ENCODE data around the gene SUMO1.
A peak's percentile ranks its signal among the peaks of the same experiment; 100 is the strongest.
"Not testable (repeated sequence)": the region's sequence is repeated elsewhere in the genome, so short reads cannot be mapped to it uniquely, and the experiment has no call there.

The SUMO1 gene

DNA sequence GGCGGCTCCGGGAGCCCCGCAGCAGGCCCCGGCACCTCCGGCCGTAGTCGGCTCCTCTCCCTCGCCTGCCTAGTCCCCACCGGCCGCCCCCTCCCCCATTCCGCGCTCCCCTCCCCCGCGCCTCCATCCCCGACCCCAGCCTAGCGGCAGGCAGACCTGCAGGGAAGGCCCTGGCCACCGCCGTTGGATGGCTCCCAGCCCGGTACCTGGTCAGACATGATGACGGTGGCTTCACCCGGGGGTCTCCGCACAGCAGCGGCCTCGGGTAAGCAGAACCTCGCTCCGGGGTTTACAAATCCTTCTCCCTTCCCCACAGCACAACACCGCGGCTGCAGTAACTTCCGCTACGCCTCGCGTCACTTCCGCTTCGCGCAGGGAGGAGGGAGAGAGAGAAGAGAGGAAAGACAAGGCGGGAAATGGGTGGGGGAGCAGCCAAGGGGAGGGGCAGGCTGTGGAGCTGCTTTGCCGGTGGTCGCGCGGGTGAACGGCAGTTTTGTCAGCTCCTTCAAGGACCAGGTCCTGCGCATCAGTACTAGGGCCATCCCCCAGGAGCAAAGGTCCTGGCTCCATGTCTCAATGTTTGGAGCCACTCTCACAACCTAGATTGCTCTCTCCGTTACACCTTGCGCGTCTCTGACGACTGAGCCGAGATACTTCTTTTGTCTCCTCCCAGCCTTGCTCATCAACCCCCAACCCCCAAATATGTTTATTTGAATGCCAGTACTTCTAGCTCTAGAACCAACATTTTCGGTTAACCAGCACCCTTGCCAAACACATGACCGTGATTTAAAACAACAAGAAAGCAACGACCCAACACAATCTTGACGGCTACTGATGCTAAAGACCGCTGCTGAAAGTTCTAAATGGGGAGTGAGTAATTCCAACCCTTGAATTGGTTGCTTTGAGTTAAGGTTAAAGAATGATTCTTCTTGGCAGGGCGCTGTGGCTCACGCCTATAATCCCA, at the start of gene SUMO1:
TSS of gene SUMO1 (minus strand) at position 364 of the 964 bp plus-strand sequence. CDS start at position 218, 146 bp downstream.
- peak; percentile 85 to 91 for DNase-seq

DNA sequence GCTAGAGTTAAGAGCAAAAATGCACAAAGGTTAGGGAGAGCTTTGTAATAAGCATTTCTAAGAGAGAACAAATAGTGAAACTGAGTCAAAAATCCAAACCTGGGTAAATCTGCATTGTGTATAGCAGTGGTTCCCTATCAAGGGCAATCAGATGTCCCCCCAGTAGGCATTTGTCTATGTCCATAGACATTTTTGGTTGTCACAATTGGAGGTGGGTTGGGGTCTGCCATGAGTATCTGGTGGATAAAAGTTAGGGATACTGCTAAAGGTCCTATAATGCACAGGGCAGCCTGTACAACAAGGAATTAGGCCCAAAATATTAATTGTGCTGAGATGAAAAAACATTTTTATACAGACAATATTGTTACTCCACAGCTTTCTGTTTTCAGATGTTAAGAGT, 48.2 kb upstream of the SUMO1 start:
- DNase-seq, result no peak

DNA sequence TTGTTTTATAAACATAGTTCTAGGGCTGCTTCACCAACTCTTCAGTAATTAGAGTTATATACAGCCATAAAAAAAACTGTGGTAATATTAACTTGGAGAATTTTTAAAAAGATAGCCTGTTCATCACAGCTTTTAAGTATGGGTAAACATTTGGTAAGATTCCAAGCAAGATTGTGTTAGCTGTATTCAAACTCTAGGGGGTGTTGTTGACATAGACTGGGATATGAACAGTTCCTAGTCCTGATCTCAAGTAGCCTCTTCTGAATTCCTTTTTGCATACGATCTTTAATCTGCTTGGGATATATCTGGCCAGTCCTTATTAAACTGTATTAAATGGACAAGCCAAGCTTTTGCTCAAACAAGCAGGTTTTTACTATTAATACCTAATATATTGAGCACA, 40.5 kb upstream of the SUMO1 start:
- DNase-seq, result no peak

DNA sequence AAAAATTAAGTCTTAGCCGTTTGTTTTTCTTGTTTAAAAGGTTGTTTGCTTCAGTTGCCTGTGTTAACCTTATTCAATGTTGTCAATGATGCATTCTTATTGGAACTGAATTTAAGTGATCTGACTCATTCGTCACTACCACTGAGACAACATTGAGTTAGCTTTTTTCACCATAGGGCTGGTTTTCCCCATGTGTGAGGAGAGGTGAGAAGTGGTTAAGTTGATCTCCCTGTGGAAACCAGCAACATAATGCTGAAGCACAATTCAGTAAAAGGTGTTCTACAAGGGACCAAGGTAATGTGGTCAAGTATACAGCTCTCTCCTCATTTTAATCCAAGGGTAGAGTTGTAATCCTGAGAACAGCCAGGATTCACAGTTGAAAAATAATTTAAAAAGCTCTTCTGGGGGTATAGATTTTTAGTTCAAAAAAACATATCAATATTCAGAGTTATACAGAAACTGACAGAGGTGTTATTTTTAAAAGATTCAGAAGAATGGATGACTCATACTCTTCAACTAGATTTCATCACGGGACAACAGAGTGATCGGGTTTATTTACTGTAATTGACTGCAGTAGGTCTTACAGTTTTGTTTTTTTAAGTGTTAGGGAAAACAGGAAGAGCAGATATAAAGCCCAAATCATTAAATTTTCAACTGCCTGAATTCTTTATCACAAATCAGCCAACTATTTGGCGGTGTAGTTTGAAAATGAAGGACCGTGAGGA, 39.8 kb upstream of the SUMO1 start:
- no peak for DNase-seq

DNA sequence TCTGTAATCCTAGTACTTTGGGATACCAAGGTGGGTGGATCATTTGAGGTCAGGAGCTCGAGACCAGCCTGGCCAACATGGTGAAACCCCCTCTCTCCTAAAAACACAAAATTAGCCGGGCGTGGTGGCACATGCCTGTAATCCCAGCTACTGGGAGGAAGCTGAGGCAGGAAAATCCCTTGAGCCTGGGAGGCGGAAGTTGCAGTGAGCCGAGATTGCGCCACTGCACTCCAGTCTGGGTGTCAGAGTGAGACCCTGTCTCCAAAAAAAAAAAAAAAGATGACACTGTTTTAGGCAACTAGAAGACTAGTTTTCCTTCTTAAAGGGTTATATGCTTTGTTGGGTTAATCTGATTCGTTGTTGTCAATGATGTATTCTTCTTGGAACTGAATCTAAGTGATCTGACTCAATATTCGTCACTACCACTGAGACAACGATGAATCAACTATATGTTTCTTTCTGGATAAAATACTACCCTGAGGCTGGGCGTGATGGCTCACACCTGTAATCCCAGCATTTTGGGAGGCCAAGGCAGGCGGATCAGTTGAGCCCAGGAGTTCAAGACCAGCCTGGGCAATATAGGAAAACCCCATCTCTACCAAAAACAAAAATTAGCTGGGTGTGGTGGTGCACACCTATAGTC, 37.8 kb upstream of the SUMO1 start:
- not testable (repeated sequence) for DNase-seq

DNA sequence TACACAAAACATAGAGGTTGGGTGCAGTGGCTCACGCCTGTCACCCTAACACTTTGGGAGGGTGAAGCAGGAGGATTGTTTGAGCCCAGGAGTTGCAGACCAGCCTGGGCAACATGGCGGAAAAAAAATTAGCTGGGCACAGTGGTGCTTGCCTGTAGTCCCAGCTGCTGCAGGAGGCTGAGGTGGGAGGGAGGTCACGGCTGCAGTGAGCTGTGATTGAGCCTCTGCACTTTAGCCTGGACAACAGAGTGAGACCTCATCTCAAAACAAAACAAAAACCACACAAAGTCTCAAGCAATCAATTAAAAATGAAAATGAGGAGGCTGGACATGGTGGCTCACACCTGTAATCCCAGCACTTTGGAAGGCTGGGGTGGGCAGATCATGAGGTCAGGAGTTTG, 32.1 kb upstream of the SUMO1 start:
- DNase-seq, result no peak

DNA sequence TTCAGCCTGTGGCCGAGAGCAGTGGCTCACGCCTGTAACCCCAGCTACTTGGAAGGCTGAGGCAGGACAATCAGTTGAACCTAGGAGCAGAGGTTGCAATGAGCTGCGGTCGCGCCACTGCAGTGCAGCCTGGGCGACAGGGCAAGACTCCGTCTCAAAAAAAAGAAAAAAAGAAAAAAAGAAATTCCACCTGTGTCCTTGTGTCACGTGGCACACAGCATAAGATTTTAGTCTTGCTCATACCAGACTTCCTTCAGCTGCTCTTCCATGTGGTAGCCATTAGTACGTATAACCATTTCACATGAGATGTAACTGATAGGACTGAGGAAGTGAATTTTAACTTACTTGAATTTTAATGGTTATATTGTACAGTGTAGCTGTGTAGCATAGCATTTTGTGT, 31.2 kb upstream of the SUMO1 start:
- DNase-seq, result no peak

DNA sequence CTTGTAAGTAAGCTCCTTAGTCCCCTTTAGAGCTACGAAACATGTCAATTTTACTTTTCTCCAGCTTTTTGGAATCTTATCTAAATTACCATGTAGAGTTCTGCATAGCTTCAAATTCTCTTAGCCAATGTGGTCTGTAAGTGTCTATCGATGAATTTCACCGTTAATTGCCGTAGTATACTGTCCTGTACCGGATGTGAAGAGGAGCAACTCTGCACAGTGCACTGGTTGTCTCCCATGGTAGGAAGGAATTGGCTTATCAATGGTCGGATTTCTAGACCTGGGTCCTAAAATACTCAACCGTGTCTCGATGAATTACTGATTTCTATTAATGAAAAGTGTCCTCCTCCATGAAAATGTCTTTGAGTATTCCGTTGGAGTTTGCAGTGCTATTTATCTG, 29.1 kb upstream of the SUMO1 start:
- no peak for DNase-seq

DNA sequence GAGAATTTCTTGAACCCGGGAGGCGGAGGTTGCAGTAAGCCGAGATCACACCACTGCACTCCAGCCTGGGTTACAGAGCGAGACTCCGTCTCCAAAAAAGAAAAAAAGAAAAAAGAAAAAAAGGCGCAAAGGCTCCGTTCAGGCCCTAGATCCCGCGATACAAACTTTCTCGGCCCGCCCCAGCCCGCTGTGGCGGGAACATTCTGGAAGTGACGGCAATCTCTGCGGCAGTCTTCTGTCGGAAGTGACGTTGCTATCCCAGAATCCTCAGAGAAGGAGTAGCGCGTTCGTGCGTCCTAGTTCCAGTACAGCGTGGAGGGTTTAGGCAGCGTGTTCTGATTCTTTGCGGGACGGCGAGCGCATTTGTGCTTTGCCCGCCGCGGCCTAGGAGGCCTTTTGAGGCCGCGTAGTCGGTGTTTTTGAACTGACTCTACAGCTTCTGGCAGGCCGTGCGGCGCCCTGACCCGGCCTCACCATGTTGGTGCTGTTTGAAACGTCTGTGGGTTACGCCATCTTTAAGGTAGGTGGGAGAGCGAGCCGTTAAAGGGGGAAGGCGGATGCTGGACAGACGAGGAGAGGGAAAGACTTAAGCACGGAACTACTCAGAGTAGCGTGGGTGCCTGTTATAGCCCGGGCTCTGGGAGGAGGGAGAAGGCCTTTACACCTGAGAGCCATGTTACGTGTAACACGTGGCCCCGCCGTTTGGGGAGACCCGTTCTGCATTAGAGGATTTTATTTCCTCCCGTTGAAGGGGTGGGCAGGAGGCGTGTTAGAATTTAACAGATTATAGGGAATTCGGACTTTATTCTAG, 27.3 kb upstream of the SUMO1 start, which contains the start of gene NOP58:
TSS of gene NOP58 (plus strand) at position 297 of the 811 bp plus-strand sequence. CDS start at position 476, 179 bp downstream.
- DNase-seq, result peak; percentile 76 to 90

DNA sequence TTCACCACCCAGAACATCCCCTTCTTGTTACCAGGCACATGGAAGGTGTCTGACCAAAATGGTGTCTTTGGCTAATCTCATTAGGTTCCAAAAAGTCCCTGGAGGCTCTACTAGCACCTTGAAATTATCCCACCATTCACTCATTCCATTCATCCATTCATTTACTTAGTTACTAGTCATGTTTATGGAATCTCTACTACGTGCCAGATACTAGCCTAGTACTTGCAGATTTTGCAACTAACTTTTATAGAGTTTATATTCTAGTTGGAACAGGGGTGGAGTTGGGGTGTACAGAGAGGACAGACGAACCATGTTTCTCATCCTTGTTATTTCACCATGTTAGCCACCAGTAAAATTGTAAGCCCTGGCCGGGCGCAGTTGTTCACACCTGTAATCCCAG, 23.1 kb upstream of the SUMO1 start:
- no peak for DNase-seq

DNA sequence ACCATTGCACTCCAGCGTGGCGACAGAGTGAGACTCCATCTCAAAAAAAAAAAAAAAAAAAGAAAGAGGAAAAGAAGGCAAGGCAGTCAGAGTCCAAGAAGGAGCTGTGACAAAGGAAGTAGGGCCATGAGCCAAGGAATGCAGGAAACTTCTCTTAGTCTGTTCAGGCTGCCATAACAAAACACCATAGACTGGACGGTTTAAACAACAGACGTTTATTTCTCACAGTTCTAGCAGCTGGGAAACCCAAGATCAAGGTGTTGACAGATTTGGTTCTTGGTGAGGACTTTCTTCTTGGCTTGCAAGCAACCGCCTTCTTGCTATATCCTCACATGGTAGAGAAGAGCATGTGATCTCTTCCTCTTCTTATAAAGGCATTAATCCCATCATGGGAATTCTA, 13.1 kb upstream of the SUMO1 start:
- no peak for DNase-seq

DNA sequence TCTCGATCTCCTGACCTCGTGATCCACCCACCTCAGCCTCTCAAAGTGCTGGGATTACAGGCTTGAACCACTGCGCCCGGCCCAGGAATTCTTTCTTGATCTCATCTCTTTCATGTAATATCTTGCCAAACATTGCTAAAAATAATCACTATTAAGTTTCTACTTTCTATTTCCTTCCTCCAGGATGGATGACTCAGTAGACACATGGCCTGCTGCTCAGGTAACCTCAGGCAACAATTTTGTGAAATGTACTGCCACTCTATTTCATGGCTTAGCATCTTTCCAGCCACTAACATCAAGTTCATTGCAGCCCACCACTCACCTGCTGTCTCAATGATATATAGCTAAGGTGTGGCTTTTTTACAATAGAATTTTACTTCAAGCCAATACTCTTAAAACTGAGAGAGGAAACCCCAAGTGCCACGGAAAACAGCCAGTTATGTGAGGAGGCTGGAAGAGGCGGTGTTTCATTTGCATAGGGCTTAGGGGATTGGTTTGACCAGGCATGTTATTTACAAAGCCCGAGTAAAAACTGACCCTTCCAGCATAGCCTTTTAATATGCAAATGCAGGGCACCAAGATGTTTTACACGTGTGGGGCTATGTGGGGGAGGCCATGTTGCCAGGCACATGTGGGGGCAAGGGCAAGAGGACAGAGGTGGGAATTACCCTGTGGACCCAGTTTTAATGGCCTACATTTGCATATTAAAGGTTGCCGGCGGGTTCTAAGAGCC, 11.3 kb upstream of the SUMO1 start:
- no peak for DNase-seq

DNA sequence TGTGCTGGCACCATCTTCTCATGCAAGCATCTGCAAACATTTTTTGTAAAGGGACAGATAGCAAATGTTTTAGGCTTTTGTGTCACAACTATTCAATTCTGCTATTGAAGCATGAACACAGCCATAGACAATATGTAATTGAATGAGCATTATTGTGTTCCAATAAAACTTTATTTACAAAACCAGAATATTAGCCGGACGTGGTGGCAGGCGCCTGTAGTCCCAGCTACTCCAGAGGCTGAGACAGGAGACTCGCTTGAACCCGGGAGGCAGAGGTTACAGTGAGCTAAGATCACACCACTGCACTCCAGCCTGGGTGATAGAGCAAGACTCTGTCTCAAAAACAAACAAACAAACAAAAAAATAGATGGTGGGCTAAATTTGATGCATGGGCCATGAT, 9.3 kb upstream of the SUMO1 start:
- not testable (repeated sequence) for DNase-seq

DNA sequence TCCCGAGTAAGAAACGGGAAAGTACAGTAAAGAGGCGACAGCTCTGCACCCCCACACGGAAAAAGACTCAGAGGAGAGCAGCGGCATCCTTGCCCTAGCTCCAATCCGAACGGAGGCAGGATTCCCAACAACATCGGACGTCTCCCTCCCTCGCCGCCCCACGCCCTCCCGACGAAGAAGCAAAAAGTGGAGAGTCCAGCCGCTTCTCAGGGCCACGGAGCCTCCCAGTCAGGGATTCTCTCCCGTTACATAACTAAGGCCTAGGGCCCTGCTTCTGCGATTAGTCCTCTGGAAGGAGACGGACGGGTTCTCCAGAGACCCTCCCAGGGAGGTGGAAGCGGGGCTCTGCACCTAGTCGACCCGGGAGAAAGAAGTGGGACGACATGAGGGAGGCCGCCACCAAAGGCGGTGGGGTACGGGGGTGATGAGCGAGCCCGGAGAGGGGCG, 587 bp downstream of the SUMO1 start:
- peak in 1 of 2 experiments; percentile 9 for DNase-seq

DNA sequence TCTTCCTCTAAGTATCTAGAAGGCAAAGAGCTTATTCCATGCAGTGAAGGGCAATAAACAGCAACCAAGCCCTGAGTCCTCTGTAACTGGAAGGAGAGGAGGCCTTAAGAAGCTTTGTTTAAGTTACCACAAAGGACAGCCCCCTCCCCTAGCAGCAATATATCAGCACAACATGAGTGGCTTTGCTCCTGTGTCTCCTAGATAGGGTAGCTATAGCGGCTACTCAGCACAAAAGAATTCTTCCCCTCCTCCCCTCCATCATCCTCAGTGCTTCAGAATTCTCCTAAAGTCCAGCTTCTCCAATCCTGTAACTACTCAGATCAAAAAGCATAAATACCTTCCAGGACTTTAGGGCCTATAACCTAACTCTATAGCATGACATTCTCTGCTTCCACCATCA, 16.5 kb downstream of the SUMO1 start:
- DNase-seq, result no peak

DNA sequence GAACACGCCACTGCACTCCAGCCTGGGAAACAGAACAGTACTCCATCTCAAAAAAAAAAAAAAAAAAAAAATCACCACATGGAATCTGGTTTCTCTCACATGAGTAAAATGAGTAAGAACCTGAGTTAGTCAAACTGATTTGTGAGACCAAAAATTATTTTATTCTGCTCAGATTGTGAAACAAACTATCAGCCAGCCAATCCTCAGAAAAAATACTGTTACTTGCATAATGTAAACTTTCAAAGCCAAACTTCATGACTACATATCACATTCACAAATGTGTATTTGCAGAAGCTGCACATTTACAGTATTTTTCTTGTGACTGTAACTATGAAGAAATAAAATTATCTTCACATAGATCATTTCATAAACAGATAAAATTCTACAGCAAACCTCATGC, 23.2 kb downstream of the SUMO1 start:
- no peak for DNase-seq

DNA sequence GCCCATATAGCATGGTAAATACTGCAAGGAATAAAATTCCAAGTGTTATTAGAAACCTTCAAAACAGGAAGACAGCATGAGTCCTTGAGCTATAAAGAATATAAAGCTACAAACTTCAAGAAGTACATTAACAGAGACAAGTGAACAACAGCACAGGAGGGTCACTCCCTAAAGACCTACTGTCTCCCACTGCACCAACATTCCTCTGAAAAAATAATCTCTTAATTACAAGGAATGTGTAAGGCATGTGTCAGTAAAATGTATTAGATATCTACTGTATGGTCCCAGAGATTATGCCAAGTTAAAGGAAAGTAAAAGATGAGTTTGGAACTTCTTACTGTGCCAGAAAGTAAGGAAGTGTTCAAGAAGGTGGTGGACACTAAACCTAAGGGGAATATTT, 29.9 kb downstream of the SUMO1 start:
- DNase-seq, result no peak

DNA sequence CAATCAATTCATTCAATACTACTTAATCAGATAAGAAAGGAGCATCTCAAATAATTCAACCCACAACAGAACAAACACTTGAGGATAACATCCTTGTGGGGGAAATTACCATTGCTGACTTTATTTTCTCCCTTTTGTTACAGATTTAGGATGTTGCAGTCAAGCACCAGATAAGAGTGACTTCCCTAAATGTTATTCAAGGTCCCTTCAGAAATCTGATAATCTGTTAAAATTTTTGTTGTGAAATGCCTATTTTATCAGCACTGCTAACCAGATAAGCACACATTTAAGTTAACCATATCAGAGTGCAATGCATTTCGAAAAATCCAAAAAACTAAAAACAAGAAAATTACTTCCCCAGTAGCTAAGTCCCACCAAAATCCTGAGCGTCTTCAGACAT, 33.5 kb downstream of the SUMO1 start:
- no peak for DNase-seq

DNA sequence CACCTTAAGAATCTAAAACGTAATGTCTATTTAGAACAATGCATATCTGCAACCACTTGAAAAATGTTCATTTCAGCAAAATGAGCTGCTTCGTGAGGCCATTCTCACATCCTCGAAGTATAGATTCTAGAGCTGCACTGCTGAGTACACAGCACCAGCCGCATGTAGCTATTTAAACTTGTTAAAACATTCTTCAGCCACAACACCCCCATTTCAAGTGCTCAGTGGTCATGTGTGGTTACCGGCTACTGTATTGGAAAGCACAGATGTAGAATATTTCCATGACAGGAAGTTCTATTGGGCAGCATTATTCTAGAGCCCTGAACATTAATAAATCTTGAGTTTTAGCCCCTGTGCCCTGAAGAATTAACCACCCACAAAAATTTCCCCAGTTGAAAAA, 35.0 kb downstream of the SUMO1 start:
- DNase-seq, result no peak

DNA sequence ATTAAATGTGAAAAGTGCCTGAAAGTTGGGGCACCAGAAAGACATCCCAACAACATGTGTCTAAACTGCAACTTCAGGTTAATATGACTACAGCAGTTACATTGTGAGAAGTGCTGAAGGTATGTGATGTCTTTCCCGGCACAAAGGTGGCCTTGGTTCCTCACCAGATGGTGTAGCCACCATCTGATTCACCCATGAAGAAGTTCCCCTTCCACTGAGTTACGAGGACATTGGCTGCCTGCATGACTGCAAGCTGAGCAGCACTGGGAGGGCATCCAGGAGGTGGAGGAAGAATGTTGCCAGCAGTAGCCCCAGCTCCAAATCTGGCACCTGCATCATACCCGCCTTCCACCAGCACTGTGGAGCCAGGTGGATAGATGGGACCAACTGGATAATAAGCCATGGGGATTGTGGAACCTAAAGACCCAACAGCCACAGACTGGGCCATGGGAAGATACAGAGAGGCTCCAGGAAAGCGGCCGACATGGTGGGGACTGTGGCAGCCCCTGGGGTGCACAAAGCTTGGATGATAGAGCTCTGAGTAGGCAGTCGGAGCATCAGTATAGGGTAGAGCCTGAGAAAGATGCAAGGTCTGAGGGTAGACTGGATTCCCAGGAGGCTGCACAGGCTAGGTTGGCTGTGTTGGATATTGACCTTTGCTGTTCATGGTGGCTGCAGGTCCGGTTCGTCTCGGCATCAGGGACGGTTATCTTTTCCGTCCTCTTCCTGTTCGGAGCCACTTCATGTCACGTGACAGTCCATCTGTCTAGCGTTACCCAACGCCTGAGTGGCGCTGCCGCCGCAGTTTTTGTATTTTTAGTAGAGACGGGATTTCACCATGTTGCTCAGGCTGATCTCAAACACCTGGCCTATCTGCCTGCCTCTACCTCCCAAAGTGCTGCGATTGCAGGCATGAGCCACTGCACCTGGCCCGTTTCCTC, 36.9 kb downstream of the SUMO1 start:
- DNase-seq, result no peak

DNA sequence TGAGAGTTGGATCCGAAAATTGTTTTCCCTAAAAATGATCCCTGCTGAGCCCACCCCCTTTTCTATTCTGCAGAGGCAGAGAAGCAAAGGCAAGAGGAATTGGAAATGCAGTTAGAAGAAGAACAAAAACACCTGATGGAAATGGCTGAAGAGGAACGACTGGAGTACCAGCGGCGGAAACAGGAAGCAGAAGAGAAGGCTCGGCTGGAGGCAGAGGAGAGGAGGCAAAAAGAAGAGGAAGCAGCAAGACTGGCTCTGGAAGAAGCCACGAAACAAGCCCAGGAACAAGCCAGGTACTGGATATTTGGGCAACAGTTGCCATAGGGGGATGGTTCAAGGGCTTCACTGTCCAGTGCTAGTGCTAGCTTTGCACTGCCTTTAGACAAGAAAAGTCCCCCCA, 41.7 kb downstream of the SUMO1 start:
- no peak for DNase-seq
